ENCODE data around the gene MYT1. TPM values are rescaled to one million over a fixed set of nuclear protein-coding genes. Genes with fewer than 3 reads are reported as not detected.
A peak's percentile ranks its signal among the peaks of the same experiment; 100 is the strongest.

The MYT1 gene
- total and polyA plus RNA-seq, 11 donors: 0.07 to 0.23 (median 0.09) TPM; not detected in 5

DNA sequence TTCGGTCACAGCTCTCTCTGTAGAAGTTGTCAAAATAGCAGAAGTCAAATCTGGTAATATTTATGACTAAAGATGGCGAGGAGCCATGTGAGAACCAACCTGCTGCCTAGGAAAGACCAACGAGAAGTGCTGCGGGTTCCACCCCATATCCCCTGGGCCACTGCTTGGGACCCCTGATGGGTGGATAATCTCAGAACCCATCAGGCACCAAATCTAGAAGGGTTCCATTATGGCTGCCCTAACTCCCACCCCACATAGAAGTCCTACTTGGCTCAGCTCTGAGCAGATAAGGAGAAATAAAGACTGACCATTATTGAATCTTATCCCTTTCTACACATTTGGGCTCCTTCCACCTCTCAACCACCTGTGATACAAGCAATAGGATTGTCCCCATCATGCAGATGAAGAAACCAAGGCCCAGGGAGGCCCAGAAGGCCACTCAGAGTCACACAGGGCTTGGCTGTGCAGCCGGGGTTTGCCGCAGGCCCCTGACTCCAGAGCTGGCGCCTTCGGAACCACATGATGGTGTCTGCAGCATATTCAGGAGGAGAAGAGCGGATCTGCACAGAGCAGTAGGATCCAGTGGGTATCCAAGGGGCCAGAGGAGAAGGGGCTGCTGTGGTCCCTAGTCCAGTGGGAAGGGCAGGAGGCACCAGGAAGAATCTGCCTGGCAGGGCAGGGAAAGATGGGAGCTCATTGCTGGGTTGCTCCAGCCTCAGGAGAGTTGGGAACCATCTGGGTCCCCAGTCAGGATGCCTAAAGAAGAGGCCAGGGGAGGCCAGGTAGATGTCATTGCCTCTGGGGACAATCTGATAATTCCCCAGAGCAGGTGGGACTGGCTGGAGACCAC, 81.7 kb downstream of the MYT1 start:
- 86 to 90% (median 89%) methylated on average over 7 to 9 of the region's 9 CpGs for WGBS, 4 donors

DNA sequence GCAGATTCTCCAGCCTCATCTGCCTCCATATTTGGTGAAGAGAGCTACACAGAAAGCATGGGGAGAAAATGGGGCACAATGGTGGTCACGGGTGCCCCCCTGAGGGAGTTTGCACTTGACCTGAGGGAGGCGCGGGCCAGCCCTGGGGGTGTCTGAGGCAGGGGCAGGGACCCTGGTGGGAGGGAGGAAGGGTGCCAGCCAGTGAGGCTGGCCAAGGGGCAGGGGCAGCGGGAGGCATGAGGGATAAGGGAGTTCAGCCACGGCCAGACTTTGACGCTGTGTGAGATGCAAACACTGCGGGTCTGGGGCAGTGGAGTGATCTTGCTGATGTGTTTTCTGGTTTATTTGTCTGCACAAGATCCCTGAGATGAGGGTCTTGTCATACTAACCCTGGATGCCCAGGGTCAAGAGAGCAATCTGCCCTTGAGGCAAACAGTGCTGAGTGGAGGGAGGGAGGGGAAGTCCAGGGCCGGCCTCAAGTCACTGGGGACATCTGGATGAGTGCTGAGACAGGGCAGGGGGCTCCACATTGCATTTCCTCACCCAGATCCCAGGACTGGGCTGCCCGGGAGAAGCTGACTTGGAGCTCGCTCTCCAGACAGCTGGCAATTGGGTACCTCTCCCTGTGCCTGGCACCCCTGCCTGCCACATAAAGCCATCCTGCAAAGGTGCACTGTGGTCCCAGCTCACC, 82.5 kb downstream of the MYT1 start:
- no peaks in the 10 kb centered on the region for H3K4me1 ChIP-seq
- peaks cover 0 to 12% (median 0%) of the 10 kb centered on the region in 9 donors for H3K27me3 ChIP-seq
- intact Hi-C loops (cut with DNase I): no loop called here
- no peak overlapping the region for H3K27ac ChIP-seq
- DNase-seq (no peak), ATAC-seq (peak in 1 of 4 donors; percentile 16)
- TF ChIP-seq, protein P1, sequence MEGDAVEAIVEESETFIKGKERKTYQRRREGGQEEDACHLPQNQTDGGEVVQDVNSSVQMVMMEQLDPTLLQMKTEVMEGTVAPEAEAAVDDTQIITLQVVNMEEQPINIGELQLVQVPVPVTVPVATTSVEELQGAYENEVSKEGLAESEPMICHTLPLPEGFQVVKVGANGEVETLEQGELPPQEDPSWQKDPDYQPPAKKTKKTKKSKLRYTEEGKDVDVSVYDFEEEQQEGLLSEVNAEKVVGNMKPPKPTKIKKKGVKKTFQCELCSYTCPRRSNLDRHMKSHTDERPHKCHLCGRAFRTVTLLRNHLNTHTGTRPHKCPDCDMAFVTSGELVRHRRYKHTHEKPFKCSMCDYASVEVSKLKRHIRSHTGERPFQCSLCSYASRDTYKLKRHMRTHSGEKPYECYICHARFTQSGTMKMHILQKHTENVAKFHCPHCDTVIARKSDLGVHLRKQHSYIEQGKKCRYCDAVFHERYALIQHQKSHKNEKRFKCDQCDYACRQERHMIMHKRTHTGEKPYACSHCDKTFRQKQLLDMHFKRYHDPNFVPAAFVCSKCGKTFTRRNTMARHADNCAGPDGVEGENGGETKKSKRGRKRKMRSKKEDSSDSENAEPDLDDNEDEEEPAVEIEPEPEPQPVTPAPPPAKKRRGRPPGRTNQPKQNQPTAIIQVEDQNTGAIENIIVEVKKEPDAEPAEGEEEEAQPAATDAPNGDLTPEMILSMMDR (IDR thresholded peaks at IDR 0.05): no peak
- no peak for TF ChIP-seq POLR2A (IDR thresholded peaks at IDR 0.05)
- 84 to 85% (median 85%) methylated on average over 10 of the region's 10 CpGs for WGBS, 4 donors
- no peak overlapping the region for H3K4me3 ChIP-seq
- H3K9me3 ChIP-seq: no peaks in the 10 kb centered on the region
- no peaks in the 10 kb centered on the region for H3K36me3 ChIP-seq

More for the DNA sequence above, 81.7 kb downstream of the MYT1 start:
- DNase-seq (no peak), ATAC-seq (no peak)
- Histone ChIP-seq H3K4me3 (no peak overlapping the region), H3K27me3 (peaks cover 0 to 12% (median 0%) of the 10 kb centered on the region in 9 donors), H3K36me3 (no peaks in the 10 kb centered on the region), H3K4me1 (no peaks in the 10 kb centered on the region), H3K9me3 (no peaks in the 10 kb centered on the region), H3K27ac (no peak overlapping the region)
- intact Hi-C loops (cut with DNase I): no loop called here
- no peak for TF ChIP-seq POLR2A (IDR thresholded peaks at IDR 0.05)

DNA sequence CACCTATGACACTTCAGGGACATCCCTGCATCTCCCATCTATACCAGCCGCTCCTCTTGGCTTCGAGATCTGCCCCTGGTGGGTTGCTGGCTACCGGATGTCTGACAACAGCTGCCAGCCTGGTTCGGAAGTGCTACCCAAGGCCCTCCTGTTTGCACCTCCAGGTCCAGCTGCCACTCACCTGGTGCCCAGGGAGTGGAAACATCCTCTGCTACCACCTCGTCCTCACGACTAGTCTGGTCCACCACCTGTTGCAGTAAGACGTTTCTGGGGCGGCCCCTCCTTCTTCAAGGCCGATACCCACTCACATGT, 83.0 kb downstream of the MYT1 start:
- no peak for ATAC-seq
- Histone ChIP-seq H3K36me3 (no peaks in the 10 kb centered on the region), H3K27ac (no peak overlapping the region), H3K4me1 (no peaks in the 10 kb centered on the region), H3K9me3 (no peaks in the 10 kb centered on the region), H3K27me3 (peaks cover 0 to 15% (median 0%) of the 10 kb centered on the region in 9 donors), H3K4me3 (no peak overlapping the region)
- TF ChIP-seq, protein P1 (IDR thresholded peaks at IDR 0.05): no peak
- no peak for TF ChIP-seq POLR2A (IDR thresholded peaks at IDR 0.05)
- DNase-seq: no peak
- 84 to 91% (median 87%) methylated on average over 9 of the region's 9 CpGs for WGBS, 4 donors
- intact Hi-C loops (cut with DNase I): no loop called here

DNA sequence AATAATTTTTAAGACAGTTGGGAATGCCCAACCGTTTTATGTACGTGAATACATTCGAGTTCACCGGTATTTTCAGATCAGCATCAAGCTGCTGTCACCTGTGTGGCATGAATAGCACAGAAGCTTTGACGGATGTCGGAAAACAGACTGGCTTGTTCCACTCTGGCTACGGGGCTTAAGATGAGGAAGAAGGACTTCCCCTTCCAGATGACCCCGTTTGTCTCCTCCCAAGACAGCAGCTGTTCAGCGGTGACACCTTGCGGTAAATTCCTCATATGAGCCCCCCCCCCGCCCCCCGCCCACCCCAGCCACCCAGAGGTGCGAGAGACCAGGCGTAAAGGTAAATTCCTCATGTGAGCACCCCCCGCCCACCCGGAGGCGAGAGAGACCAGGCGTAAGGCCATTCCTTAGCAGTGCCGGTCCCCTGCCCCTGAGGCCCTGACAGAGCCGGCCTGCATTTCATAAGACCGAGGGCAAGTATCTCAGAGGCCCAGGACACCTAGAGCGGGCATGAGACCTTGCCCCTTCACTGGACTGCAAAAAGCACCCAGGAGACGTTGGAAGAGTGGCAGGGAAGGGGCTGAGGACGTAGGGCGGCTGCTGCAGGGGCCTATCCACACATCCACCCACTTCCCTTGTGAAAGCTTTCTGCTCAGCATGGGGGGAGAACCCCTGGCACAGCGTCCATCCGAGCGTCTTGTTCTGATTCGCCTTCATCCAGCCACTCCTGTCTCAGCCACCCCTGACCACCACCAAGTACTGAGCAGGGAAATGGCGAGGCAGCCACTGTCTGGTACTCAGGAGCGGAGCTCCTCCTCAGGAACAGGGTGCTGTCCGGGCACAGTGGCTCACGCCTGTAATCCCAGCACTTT, 84.0 kb downstream of the MYT1 start:
- no peak overlapping the region for H3K4me3 ChIP-seq
- no peaks in the 10 kb centered on the region for H3K36me3 ChIP-seq
- no peaks in the 10 kb centered on the region for H3K4me1 ChIP-seq
- H3K9me3 ChIP-seq: no peaks in the 10 kb centered on the region
- peaks cover 0 to 17% (median 0%) of the 10 kb centered on the region in 9 donors for H3K27me3 ChIP-seq
- no peak for TF ChIP-seq POLR2A (IDR thresholded peaks at IDR 0.05)
- TF ChIP-seq, protein P1 (IDR thresholded peaks at IDR 0.05): no peak
- WGBS, 4 donors: 65 to 77% (median 68%) methylated on average over 28 to 33 of the region's 33 CpGs
- no peak overlapping the region for H3K27ac ChIP-seq
- DNase-seq (no peak), ATAC-seq (no peak)
- intact Hi-C loops (cut with DNase I): no loop called here
